H9 (cell line): ENCODE measurements around the gene C1orf21. TPM values are rescaled to one million over a fixed set of nuclear protein-coding genes. Genes with fewer than 3 reads are reported as not detected.

Source experiments
- DNase-seq: peaks from one replicate; pipeline ENCODE4 v3.0.0-alpha.2; 2017
- H2AFZ ChIP-seq: one replicate; pipeline ENCODE4 v1.6.1; 2013; ENCODE audit warnings: mild to moderate bottlenecking, low read length, control low read depth, moderate library complexity
- H2AK5ac ChIP-seq: 2 replicates; pipeline ENCODE4 v1.6.1; 2013; ENCODE audit warnings: low read length, control low read depth, mixed read lengths; ENCODE audit not compliant: insufficient read length
- H2BK120ac ChIP-seq: one replicate; pipeline ENCODE4 v1.6.1; 2013; ENCODE audit warnings: low read depth, mild to moderate bottlenecking, low read length, control low read depth, inconsistent platforms; ENCODE audit not compliant: poor library complexity, severe bottlenecking
- H2BK12ac ChIP-seq: 2 replicates; pipeline ENCODE4 v1.6.1; 2013; ENCODE audit warnings: low read length, control low read depth, mixed read lengths, low read depth; ENCODE audit not compliant: insufficient read length
- H2BK15ac ChIP-seq: 2 replicates; pipeline ENCODE4 v1.6.1; 2013; ENCODE audit warnings: low read depth, low read length, control low read depth
- H2BK20ac ChIP-seq: one replicate; pipeline ENCODE4 v1.6.1; 2013; ENCODE audit warnings: low read depth, mild to moderate bottlenecking, low read length, control low read depth, inconsistent platforms; ENCODE audit not compliant: poor library complexity, severe bottlenecking
- H2BK5ac ChIP-seq: 2 replicates; pipeline ENCODE4 v1.6.1; 2013; ENCODE audit warnings: low read length, control low read depth, mixed read lengths; ENCODE audit not compliant: insufficient read length
- H3K14ac ChIP-seq: 2 replicates; pipeline ENCODE4 v1.6.1; 2013; ENCODE audit warnings: low read length, control low read depth; ENCODE audit not compliant: insufficient read depth
- H3K18ac ChIP-seq: 2 replicates; pipeline ENCODE4 v1.6.1; 2013; ENCODE audit warnings: low read depth, mild to moderate bottlenecking, mixed read lengths, low read length, control low read depth; ENCODE audit not compliant: insufficient read length
- H3K23ac ChIP-seq: 2 replicates; pipeline ENCODE4 v1.6.1; 2013; ENCODE audit warnings: low read length, control low read depth, mixed read lengths, low read depth; ENCODE audit not compliant: insufficient read length
- H3K23me2 ChIP-seq: 2 replicates; pipeline ENCODE4 v1.6.1; 2013; ENCODE audit warnings: low read depth, mild to moderate bottlenecking, mixed read lengths, low read length, control low read depth; ENCODE audit not compliant: insufficient read length, poor library complexity, severe bottlenecking
- H3K27ac ChIP-seq: 2 replicates; pipeline ENCODE4 v1.5.1; 2013; ENCODE audit warnings: low read length, control low read depth, mixed read lengths, low read depth; ENCODE audit not compliant: insufficient read length
- H3K27me3 ChIP-seq: 2 replicates; pipeline ENCODE4 v1.6.1; 2013; ENCODE audit warnings: low read length, control low read depth, inconsistent platforms; ENCODE audit not compliant: insufficient read depth
- H3K4ac ChIP-seq: 2 replicates; pipeline ENCODE4 v1.6.1; 2013; ENCODE audit warnings: low read depth, mild to moderate bottlenecking, control low read depth, inconsistent platforms, low read length, moderate library complexity
- H3K4me1 ChIP-seq: 2 replicates; pipeline ENCODE4 v1.6.1; 2013; ENCODE audit warnings: low read length, control low read depth, inconsistent platforms; ENCODE audit not compliant: insufficient read depth
- H3K4me2 ChIP-seq: 2 replicates; pipeline ENCODE4 v1.6.1; 2013; ENCODE audit warnings: low read length, control low read depth, mixed read lengths; ENCODE audit not compliant: insufficient read length, insufficient read depth
- H3K56ac ChIP-seq: 2 replicates; pipeline ENCODE4 v1.6.1; 2013; ENCODE audit warnings: low read depth, mild to moderate bottlenecking, mixed read lengths, low read length, control low read depth; ENCODE audit not compliant: insufficient read length
- H3K79me1 ChIP-seq: 2 replicates; pipeline ENCODE4 v1.6.1; 2013; ENCODE audit warnings: low read depth, mild to moderate bottlenecking, moderate library complexity, low read length, control low read depth, inconsistent platforms; ENCODE audit not compliant: insufficient read depth, poor library complexity, severe bottlenecking
- H3K79me2 ChIP-seq: 2 replicates; pipeline ENCODE4 v1.6.1; 2013; ENCODE audit warnings: low read length, control low read depth, inconsistent platforms; ENCODE audit not compliant: insufficient read depth
- H3K9ac ChIP-seq: 2 replicates; pipeline ENCODE4 v1.6.1; 2013; ENCODE audit warnings: low read length, control low read depth, mixed read lengths; ENCODE audit not compliant: insufficient read length; ENCODE audit errors: extremely low read depth
- H3K9me3 ChIP-seq: one replicate; pipeline ENCODE4 v1.6.1; 2013; ENCODE audit warnings: low read depth, low read length, inconsistent platforms; ENCODE audit not compliant: control insufficient read depth
- H3T11ph ChIP-seq: one replicate; pipeline ENCODE4 v1.6.1; 2013; ENCODE audit warnings: mild to moderate bottlenecking, low read length, control low read depth, inconsistent platforms
- H4K20me1 ChIP-seq: one replicate; pipeline ENCODE4 v1.6.1; 2013; ENCODE audit not compliant: control insufficient read depth, insufficient read length, insufficient read depth
- H4K5ac ChIP-seq: 2 replicates; pipeline ENCODE4 v1.6.1; 2013; ENCODE audit warnings: low read depth, mild to moderate bottlenecking, mixed read lengths, low read length, control low read depth; ENCODE audit not compliant: insufficient read length
- H4K8ac ChIP-seq: replicated peaks from 2 replicates; pipeline ENCODE4 v1.6.1; 2013; ENCODE audit warnings: low read length, control low read depth, mixed read lengths, low read depth; ENCODE audit not compliant: insufficient read length
- H4K91ac ChIP-seq: 2 replicates; pipeline ENCODE4 v1.6.1; 2013; ENCODE audit warnings: low read depth, mild to moderate bottlenecking, moderate library complexity, mixed read lengths, low read length, control low read depth; ENCODE audit not compliant: insufficient read length
- H3K27ac Mint-ChIP-seq, 3 experiments: 2 replicates in 2 of 3; 3 replicates in 1 of 3; pipeline ENCODE4 v1.8.0; 2020 to 2021; ENCODE audit warnings: mixed read lengths in 3 of 3, mild to moderate bottlenecking in 1 of 3, moderate library complexity in 1 of 3
- H3K27me3 Mint-ChIP-seq: 2 replicates; pipeline ENCODE4 v1.8.0; 2021; ENCODE audit warnings: low read depth, mild to moderate bottlenecking, moderate library complexity, mixed read lengths
- H3K36me3 Mint-ChIP-seq, 3 experiments: 2 replicates in 2 of 3; 3 replicates in 1 of 3; pipeline ENCODE4 v1.8.0; 2020 to 2021; ENCODE audit warnings: low read depth in 3 of 3, mixed read lengths in 3 of 3; ENCODE audit not compliant: insufficient read depth in 1 of 3
- H3K4me1 Mint-ChIP-seq, 2 experiments: 2 replicates each; pipeline ENCODE4 v1.8.0; 2020; ENCODE audit warnings: mixed read lengths in 2 of 2
- H3K4me3 Mint-ChIP-seq, 2 experiments: 2 replicates in 1 of 2; 3 replicates in 1 of 2; pipeline ENCODE4 v1.8.0; 2020 to 2021; ENCODE audit warnings: mild to moderate bottlenecking in 2 of 2, mixed read lengths in 2 of 2, moderate library complexity in 1 of 2
- H3K9me3 Mint-ChIP-seq, 2 experiments: 2 replicates in 1 of 2; 3 replicates in 1 of 2; pipeline ENCODE4 v1.8.0; 2020; ENCODE audit warnings: mild to moderate bottlenecking in 2 of 2, mixed read lengths in 2 of 2, moderate library complexity in 1 of 2
- CTCF ChIP-seq: fragments of 200-600 bp; sonication (generic); conservative IDR thresholded peaks from 3 replicates; pipeline ENCODE4 v1.8.0; 2021; ENCODE audit warnings: antibody characterized with exemption, mild to moderate bottlenecking
- WGBS: extraction: QIAGEN DNeasy Blood & Tissue Kit; methylation state at CpG from one replicate; pipeline ENCODE4 v1.1.7; 2013; ENCODE audit warnings: missing lambda C conversion rate, low lambda C conversion rate, mixed read lengths; ENCODE audit not compliant: insufficient read length; ENCODE audit errors: extremely low coverage; 5-methylcytosine and 5-hydroxymethylcytosine counted together
- total RNA-seq: library from RNA; stranded (reverse); gene quantifications from 2 replicates; pipeline ENCODE4 v1.2.1, GENCODE V29; 2021

Gene C1orf21
- total RNA-seq, 1 experiment from 2014 or later: 36.0 TPM

DNA sequence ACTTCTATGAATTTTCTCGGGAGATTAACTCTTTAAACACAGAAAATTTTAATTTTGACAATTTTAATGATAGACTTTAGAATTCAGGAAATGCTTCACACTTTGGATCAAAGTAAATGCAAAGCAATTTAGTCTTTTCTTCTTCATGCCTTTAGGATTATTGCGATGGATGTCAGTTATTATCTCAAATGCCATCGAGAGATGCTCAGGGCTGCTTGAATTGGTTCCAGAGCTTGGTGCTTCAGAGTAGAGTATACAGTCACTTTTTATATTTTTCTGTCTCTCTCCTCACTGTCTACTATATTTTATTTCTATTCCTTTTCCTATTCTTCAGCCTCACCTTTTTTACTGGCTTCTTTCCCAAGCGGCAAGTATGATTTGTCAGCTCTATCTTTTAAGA, 59.2 kb downstream of the C1orf21 start:
- H3K4ac ChIP-seq: no peak overlapping the region
- H3K79me2 ChIP-seq: no peaks in the 10 kb centered on the region
- no peak overlapping the region for H2AK5ac ChIP-seq
- no peak overlapping the region for H3K56ac ChIP-seq
- H3K14ac ChIP-seq: no peak overlapping the region
- H3K4me2 ChIP-seq: no peak overlapping the region
- H3K9ac ChIP-seq: no peak overlapping the region
- H3K27ac ChIP-seq: no peak overlapping the region
- peaks cover 3 to 22% of the 10 kb centered on the region in 2 experiments; a peak in 3 of 4 replicates for H3K4me1 Mint-ChIP-seq
- no peak overlapping the region for H4K8ac ChIP-seq
- H2BK12ac ChIP-seq: no peak overlapping the region
- DNase-seq: no peak
- no peaks in the 10 kb centered on the region for H3K27me3 ChIP-seq
- H2BK20ac ChIP-seq: no peak overlapping the region
- no peak overlapping the region for H3T11ph ChIP-seq
- no peaks in the 10 kb centered on the region for H4K20me1 ChIP-seq
- TF ChIP-seq CTCF: no peak
- H3K18ac ChIP-seq: no peak overlapping the region
- no peaks in the 10 kb centered on the region for H3K36me3 Mint-ChIP-seq
- H2BK5ac ChIP-seq: no peak overlapping the region
- H3K27ac Mint-ChIP-seq: no peak overlapping the region
- H2AFZ ChIP-seq: no peak overlapping the region
- no peaks in the 10 kb centered on the region for H3K9me3 Mint-ChIP-seq
- H2BK120ac ChIP-seq: no peak overlapping the region
- no peaks in the 10 kb centered on the region for H3K4me1 ChIP-seq
- no peak overlapping the region for H2BK15ac ChIP-seq
- no peak overlapping the region for H4K91ac ChIP-seq
- no CpG with 5 or more reads among the region's 4 CpGs for WGBS
- H3K23ac ChIP-seq: no peak overlapping the region
- H3K27me3 Mint-ChIP-seq: no peaks in the 10 kb centered on the region
- no peaks in the 10 kb centered on the region for H3K23me2 ChIP-seq
- H4K5ac ChIP-seq: no peak overlapping the region
- H3K79me1 ChIP-seq: no peaks in the 10 kb centered on the region
- H3K9me3 ChIP-seq: no peaks in the 10 kb centered on the region
- H3K4me3 Mint-ChIP-seq: no peak overlapping the region
